ENCODE data around the gene SMIM30.

DNA sequence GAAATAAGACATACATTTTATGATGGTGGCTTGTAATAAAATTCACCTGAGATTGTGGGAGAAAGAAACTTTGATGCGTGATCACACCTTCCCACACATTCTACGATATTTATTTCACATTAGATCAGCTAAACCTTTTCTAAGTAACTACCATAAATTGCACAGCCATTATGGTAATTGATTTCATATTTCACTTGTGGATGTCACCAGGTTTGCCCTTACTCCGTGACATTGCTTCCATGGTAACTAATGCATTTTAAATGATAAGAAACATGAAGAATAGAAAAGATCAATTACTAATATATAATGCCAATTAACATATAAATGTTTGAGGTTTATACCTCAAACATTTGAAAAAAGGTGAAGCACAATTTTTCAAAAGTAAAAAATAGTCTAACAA is 35.8 kb upstream of the SMIM30 start:
- TF ChIP-seq, protein P1, sequence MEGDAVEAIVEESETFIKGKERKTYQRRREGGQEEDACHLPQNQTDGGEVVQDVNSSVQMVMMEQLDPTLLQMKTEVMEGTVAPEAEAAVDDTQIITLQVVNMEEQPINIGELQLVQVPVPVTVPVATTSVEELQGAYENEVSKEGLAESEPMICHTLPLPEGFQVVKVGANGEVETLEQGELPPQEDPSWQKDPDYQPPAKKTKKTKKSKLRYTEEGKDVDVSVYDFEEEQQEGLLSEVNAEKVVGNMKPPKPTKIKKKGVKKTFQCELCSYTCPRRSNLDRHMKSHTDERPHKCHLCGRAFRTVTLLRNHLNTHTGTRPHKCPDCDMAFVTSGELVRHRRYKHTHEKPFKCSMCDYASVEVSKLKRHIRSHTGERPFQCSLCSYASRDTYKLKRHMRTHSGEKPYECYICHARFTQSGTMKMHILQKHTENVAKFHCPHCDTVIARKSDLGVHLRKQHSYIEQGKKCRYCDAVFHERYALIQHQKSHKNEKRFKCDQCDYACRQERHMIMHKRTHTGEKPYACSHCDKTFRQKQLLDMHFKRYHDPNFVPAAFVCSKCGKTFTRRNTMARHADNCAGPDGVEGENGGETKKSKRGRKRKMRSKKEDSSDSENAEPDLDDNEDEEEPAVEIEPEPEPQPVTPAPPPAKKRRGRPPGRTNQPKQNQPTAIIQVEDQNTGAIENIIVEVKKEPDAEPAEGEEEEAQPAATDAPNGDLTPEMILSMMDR (IDR thresholded peaks at IDR 0.05 in 8 of 11, conservative IDR thresholded peaks at IDR 0.05 in 3 of 11) = no peak
- TF ChIP-seq POLR2A (IDR thresholded peaks at IDR 0.05) = no peak
- no peak for TF ChIP-seq POLR2AphosphoS5 (IDR thresholded peaks at IDR 0.05)

Measured in spleen (tissue), 7 donors.